GM12892 (cell line): Measurements from ENCODE around the gene PRDM16.

ENCODE experiments used
- POLR2A ChIP-seq: IDR thresholded peaks from 2 replicates; pipeline ENCODE4 v1.6.1; 2011; ENCODE audit warnings: low read depth, low read length, control low read depth
- TAF1 ChIP-seq: IDR thresholded peaks from 2 replicates; pipeline ENCODE4 v1.6.1; 2011; ENCODE audit warnings: low read depth, mild to moderate bottlenecking, control low read depth, low read length, borderline replicate concordance

GRCh38 chr1:3077561-3077960, 8.6 kb downstream of the PRDM16 start:
- TF ChIP-seq POLR2A (no peak), TAF1 (no peak)
